CD4-positive, alpha-beta T cell treated with Interleukin-21 for 1 hour (primary cell): ENCODE results near the gene RNF187.
A peak's percentile ranks its signal among the peaks of the same experiment; 100 is the strongest.
"Not testable (repeated sequence)": the region's sequence is repeated elsewhere in the genome, so short reads cannot be mapped to it uniquely, and the experiment has no call there.

Experiments
- DNase-seq: peaks from one replicate; pipeline ENCODE4 v3.0.0-alpha.2; 2020

The RNF187 gene

GRCh38 chr1:228488818-228489674 is 1.9 kb downstream of the RNF187 start:
- no peak for DNase-seq

DNA sequence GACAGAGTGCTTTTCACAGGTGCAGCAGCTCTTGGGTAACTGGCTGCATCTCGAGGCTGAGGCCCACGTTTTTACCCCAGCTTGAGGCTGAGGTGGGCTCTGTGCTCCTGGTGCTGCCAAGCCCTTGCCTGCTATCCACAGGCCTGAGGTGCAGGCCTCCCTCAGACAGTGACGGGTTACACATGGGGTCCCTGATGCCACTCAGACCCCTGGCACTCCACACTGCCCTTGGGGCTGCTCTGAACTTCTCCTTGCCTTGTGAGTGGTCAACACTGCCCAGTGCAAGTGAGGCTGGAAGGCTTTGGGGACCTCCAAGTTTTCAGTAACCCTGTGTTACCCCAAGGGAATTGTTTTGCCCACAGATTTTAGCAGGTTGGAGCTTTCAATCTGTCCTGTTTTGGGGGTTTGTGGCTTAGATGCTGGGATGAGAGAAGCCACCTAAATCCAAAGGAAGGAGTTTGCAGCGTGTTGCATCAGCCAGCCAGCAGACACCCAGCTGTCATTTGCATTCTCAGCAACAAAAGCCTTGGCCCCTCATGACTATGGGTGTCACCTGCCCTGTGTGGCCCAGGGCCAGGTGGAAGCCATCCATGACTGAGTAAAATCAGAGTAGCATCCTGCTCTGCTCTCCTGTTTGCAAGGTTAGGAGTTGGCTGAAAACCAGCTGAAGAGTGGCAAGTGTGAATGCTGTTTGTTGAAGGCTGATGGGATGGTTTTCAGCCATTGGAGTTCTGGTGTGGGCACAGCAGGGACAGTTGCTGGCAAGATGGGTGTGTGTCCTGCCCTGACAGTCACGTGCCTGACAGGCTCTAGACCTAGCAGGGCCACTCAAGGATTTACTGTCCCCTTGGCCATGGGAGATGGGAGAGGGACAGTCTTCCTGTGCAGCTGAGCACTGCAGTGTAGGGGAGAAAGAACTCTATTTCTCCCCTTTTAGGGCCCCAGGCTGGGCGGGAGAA is 3.2 kb downstream of the RNF187 start:
- DNase-seq: no peak

DNA sequence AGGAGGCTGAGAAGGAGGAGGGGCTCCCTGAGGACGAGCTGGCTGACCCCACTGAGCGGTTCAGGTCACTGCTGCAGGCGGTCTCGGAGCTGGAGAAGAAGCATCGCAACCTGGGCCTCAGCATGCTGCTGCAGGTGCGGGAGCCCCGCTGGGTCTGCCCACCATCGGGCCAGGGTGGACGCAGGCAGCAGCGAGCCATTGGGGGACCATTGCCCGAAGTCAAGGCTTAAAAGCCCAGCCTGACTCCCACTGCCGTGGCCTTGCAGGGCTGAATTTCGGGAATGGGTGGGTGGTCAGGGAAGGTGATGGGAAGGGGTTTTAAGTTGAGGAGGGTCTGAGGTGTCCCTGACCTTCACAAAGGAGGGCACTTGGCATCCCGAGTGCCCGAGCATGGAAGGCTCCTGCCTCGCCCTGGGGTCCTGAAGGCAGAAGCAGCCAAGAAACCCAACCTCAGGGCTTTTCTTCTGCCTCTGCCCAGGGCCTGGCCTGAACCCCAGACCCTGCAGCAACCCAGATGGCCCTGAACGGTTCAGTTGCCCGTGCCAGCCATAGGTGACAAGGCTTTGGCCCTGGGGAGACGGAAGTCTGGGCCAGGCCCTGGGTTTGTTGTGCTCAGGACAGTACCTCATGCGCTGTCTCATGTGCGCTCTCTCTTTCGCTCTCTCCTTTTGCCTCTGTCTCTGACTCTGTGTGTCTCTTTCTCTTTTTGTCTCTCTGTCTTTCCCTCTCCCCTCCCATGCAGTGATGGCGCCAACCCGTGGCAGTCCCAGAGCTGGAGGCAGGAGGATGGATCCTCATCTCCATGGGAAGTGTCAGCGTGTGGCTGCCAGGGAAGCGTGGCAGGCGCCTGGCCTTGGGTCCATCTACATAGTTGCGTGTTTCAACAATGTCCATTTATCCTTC is 6.2 kb downstream of the RNF187 start:
- DNase-seq: no peak

DNA sequence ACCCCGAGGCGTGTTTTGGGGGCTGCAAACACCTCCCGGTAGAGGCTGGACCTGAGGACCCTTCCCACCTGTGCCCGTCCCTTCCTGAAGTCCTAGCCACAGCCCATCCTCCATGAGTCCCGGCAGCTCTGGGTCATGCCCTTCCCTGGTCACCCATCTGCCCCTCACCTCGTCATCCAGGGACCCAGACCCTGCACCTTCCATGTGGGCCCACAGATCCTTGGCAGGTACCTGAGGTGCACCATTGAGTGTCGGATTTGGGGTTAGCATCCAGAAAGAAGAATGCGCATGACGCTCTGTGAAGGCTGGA is 6.8 kb downstream of the RNF187 start:
- no peak for DNase-seq

GRCh38 chr1:228494391-228494790 is 7.2 kb downstream of the RNF187 start:
- no peak for DNase-seq

DNA sequence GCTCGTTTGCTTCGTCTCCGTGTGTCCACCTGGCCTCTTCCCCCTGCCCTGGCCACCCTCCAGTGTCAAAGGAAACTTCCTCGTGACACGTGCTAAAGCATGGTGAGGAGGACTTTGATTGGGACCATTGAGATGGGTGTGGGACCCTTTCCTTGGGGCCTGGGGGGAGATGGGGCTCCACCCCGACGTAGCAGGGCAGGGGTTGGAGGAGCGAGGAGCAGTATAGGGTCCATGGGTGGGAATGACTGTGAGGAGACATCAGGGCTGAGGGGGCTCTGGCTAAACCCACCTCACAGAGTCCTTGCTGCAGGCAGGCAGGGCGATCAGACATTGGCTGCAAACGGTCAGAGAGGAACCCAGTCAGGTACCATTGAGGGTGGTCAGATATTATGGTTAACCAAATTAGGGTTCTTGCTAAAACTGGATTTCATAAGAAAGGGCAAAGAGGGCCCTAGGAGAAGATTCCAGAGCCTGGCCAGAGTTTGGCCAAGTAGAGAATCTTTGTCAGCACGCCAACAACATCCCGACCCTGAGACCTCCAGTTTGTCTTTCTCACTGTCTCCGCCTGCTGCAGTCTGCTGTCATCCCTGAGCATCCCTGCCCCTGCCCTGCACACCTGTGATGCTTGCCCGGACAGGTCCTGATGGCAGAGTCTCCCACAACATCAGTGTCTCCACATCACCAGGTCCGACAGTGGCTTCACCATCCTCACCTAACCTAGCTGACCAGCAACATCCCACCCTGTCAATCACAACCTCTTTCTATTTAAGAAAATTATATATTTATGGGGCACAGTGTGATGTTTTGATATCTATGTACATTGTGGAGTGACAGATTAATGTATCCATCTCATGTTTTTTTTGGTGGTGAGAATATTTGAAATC is 8.0 kb downstream of the RNF187 start:
- DNase-seq: no peak

GRCh38 chr1:228496084-228496483 is 8.9 kb downstream of the RNF187 start:
- no peak for DNase-seq

DNA sequence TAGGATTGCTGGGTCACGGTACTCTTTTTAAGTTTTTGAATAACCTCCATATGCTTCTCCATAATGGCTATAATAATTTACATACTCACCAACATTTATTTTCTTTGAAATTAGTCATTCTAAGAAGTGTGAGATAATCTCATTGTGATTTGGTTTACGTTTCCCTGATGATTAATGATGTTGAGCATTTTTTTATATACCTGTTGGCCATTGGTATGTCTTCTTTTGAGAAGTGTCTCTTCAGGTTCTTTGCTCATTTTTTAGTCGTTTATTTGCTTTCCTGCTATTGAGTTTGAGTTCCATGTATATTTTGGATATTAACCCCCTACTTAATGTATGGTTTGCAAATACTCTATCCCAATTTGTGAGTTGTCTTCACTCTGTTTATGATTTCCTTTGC is 9.3 kb downstream of the RNF187 start:
- no peak for DNase-seq

DNA sequence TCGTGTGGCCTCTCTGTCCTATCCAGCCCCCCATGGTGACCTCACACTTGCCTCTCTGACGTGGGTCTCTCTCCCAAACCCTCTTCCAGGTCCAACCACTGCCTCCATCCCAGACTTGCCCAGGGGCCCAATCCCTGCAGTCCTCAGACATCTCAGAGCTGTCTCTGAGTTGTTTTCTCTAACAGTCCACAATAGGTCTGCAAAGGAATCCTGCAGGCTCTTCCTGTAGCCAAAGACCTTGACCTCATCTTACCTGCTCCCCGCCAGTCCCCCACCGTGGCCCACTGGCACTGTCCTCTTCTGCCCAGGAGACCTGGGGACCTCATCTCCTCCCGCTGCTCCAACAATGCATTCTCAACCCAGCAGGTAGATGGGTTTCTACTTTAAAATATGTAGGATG is 10.0 kb downstream of the RNF187 start:
- no peak for DNase-seq

DNA sequence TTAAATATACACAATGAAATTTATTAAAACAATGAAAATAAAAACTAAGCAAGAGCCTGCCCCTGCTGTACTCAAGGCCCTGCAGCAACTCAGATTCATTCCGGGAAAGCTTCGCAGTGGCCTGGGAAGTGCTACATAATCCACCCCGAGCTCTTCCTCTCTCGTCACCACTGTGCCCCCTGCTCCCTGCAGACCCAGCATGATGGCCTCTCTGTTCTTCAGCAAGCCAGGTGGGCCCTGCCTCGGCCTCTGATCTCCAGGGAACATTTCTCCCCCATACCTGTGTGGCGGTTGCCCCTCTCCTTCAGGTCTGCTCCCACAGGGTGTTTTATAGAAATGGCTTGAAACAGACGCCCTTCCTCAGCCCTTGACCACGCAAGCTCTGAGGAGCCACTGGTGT is 10.6 kb downstream of the RNF187 start:
- DNase-seq: no peak

GRCh38 chr1:228500143-228500734 is 13.1 kb downstream of the RNF187 start:
- DNase-seq: no peak

GRCh38 chr1:228500901-228501871 is 14.0 kb downstream of the RNF187 start:
- peak; percentile 88 for DNase-seq

DNA sequence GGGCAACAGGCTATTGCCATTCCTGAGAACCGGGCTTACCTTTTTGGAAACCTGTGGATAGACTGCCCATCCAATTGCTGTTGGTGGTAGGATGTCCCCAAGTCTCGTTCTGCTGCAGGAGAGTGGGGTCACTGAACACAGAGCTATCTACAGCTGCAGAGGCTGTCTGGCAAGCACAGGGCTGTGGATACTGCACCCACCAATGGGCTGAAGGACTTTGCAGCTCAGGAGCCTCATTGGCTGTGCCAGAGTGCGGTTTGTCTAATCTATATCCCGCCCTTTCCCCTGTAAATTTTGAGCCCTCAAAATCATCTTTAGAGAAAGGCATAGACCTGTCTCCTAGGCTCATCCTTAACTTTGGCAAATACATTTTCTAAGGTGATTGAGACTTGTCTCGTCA is 15.3 kb downstream of the RNF187 start:
- no peak for DNase-seq

GRCh38 chr1:228505944-228506343 is 18.8 kb downstream of the RNF187 start:
- not testable (repeated sequence) for DNase-seq

DNA sequence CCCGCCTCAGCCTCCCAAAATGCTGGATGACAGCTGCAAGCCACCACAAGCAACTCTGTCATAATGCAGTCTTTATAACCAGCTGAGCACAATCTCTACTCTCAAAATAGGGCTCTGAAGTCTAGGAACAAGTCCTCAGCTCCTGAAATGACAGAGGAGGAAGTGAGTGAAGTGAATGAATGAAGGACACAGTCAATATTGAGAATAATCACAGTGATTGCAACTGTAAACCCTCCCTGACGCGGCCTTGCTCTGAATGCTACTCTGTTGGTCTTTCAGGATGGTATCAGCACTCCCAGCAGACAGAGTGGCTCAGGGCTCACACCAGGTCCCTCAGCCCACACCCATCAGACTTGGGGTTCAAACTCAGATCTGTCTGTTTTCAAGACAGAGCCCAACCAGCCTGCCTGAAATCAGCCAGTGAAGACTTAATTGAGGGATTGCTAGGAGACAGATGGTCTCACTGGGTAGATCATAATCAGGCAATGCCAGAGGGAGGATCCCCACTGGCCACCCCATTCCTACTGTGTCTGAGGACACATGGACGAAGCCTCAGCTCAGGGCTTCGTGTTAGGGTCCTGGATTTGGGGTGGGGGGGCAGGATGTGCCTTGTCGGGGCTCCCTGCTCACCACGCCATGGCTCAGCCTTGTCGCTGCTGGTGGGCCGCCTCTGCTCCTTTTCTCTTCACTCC is 20.9 kb downstream of the RNF187 start:
- DNase-seq: no peak

- DNase-seq: no peak
Observed at GRCh38 chr1:228508840-228509415, 21.7 kb downstream of the RNF187 start.

DNA sequence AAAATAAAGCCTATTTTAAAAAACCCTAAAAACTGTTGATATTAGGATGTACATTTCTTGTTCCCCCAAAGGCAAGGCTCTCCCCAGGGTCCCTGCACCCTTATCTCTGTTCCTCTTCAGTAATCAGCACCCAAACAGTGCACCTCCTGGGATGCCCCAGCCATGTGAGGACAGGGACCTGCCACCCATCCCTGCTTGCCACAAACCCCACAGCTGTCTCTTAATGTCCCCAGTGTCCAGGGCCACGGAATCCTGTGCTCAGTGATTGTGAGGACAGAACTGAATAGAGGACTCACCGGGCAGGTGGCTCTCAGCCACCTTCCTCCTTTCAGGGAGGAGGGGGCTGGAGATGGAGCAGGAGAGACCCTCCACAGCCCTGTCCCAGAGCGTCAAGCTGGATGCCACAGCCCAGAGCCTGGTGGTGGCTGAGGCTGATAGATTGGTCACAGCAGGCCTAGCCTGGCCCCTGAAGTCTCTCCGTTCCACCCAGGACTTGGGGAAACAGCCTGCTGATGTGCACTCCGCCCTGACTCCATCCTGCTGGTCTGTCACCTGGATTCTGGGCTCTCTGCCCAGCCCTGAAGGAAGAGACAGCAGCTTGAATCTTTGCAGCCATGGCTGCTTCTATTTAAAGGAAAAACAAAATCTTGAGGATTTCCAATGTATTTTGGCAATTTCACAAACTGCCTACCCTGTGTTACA is 23.1 kb downstream of the RNF187 start:
- DNase-seq: no peak

GRCh38 chr1:228510803-228511413 is 23.7 kb downstream of the RNF187 start:
- DNase-seq: no peak
